Liver (tissue), 9 donors: ENCODE measurements around the gene ASAP2. TPM values are rescaled to one million over a fixed set of nuclear protein-coding genes. Genes with fewer than 3 reads are reported as not detected.

Source experiments
- DNase-seq: peaks from one replicate; pipeline ENCODE4 v3.0.0-alpha.2; 2017; ENCODE audit warnings: low spot score
- H3K27ac ChIP-seq, 2 donors: one replicate each; pipeline ENCODE4 v1.7.0; 2013; ENCODE audit warnings: inconsistent platforms in 2 of 2, low read length in 2 of 2, control low read depth in 1 of 2, low read depth in 1 of 2, mild to moderate bottlenecking in 1 of 2
- H3K27me3 ChIP-seq, 4 donors: one replicate each; pipeline versions ENCODE4 v1.6.1 to v1.7.0; 2013; ENCODE audit warnings: low read length in 3 of 4, inconsistent platforms in 1 of 4, mild to moderate bottlenecking in 1 of 4, moderate library complexity in 1 of 4; ENCODE audit not compliant: control insufficient read depth in 4 of 4, insufficient read depth in 4 of 4
- H3K36me3 ChIP-seq, 4 donors: one replicate each; pipeline versions ENCODE4 v1.6.1 to v1.7.0; 2013; ENCODE audit warnings: low read length in 3 of 4, mild to moderate bottlenecking in 3 of 4, low read depth in 1 of 4, moderate library complexity in 1 of 4; ENCODE audit not compliant: control insufficient read depth in 4 of 4, insufficient read depth in 3 of 4
- H3K4me1 ChIP-seq, 4 donors: one replicate each; pipeline versions ENCODE4 v1.6.1 to v1.7.0; 2013; ENCODE audit warnings: low read length in 3 of 4, mild to moderate bottlenecking in 3 of 4, moderate library complexity in 1 of 4; ENCODE audit not compliant: control insufficient read depth in 4 of 4, insufficient read depth in 4 of 4
- H3K4me3 ChIP-seq, 3 donors: one replicate each; pipeline versions ENCODE4 v1.6.1 to v1.7.0; 2013; ENCODE audit warnings: low read length in 3 of 3, control low read depth in 1 of 3, low read depth in 1 of 3, mild to moderate bottlenecking in 1 of 3
- H3K9ac ChIP-seq, 2 donors: one replicate each; pipeline ENCODE4 v1.7.0; 2013; ENCODE audit warnings: low read length in 2 of 2, mild to moderate bottlenecking in 2 of 2, moderate library complexity in 2 of 2, control low read depth in 1 of 2, low read depth in 1 of 2
- H3K9me3 ChIP-seq, 4 donors: one replicate each; pipeline versions ENCODE4 v1.6.1 to v1.7.0; 2013; ENCODE audit warnings: low read length in 3 of 4; ENCODE audit not compliant: control insufficient read depth in 4 of 4
- ATF3 ChIP-seq: IDR thresholded peaks from 2 replicates; pipeline ENCODE4 v1.6.1; 2016; ENCODE audit warnings: antibody characterized with exemption
- CTCF ChIP-seq: fragments of 150-350 bp; IDR thresholded peaks from 2 replicates; pipeline ENCODE4 v1.5.1; 2017; ENCODE audit warnings: improper control_type of control experiment, low read depth, low read length; ENCODE audit not compliant: missing input control
- EGR1 ChIP-seq, 2 donors: IDR thresholded peaks; 2 replicates each; pipeline ENCODE4 v1.6.1; 2016 to 2018; ENCODE audit warnings: antibody characterized with exemption in 2 of 2, low read depth in 2 of 2
- JUND ChIP-seq, 2 donors: IDR thresholded peaks; 2 replicates each; pipeline ENCODE4 v1.6.1; 2016; ENCODE audit warnings: antibody characterized with exemption in 2 of 2
- RAD21 ChIP-seq, 2 donors: IDR thresholded peaks; 2 replicates each; pipeline ENCODE4 v1.6.1; 2016; ENCODE audit warnings: antibody characterized with exemption in 2 of 2, mild to moderate bottlenecking in 2 of 2
- REST ChIP-seq: IDR thresholded peaks from 2 replicates; pipeline ENCODE4 v1.6.1; 2016; ENCODE audit warnings: antibody characterized with exemption, mild to moderate bottlenecking
- SP1 ChIP-seq: IDR thresholded peaks from 2 replicates; pipeline ENCODE4 v1.6.1; 2018; ENCODE audit warnings: antibody characterized with exemption, mild to moderate bottlenecking
- ZBTB33 ChIP-seq: IDR thresholded peaks from 2 replicates; pipeline ENCODE4 v1.6.1; 2016; ENCODE audit warnings: antibody characterized with exemption
- WGBS: extraction: QIAGEN DNeasy Blood & Tissue Kit; methylation state at CpG from one replicate; pipeline ENCODE4 v1.1.7; 2013; 5-methylcytosine and 5-hydroxymethylcytosine counted together
- polyA plus RNA-seq, 2 donors: library from polyadenylated mRNA; stranded (reverse) in 1 of 2; unstranded in 1 of 2; fragments of 200-250 nt in 1 of 2; fragments of >200 nt in 1 of 2; fragmentation: Nextera tagmentation in 1 of 2; extraction: Ambion mirVana in 1 of 2; gene quantifications; one replicate each; pipeline versions ENCODE4 v1.2.1 to v1.2.3, GENCODE V29; 2013 to 2015
- total RNA-seq, 2 donors: library from RNA; depleted of rRNA; stranded (reverse); fragments of >200 nt; gene quantifications; one replicate each; pipeline ENCODE4 v1.2.3, GENCODE V29; 2014
- donor health status: healthy.
- donor health status: healthy.
- donor health status: healthy.
- donor health status: healthy.
- donor health status: healthy.

The ASAP2 gene
- total and polyA plus RNA-seq, 4 donors: 0.36 to 5.9 (median 2.6) TPM

- Histone ChIP-seq H3K4me3 (no peak overlapping the region), H3K27ac (no peak overlapping the region), H3K27me3 (no peaks in the 10 kb centered on the region), H3K9me3 (no peaks in the 10 kb centered on the region), H3K36me3 (no peaks in the 10 kb centered on the region), H3K9ac (no peak overlapping the region), H3K4me1 (no peaks in the 10 kb centered on the region)
- 92% methylated on average over 12 of the region's 12 CpGs for WGBS
- TF ChIP-seq RAD21 (IDR thresholded peaks at IDR 0.05): no peak
- no peak for TF ChIP-seq CTCF
- TF ChIP-seq EGR1 (IDR thresholded peaks at IDR 0.05; ENCODE audit: low read depth in 2 of 2): no peak
- DNase-seq: no peak
Measured at GRCh38 chr2:9286554-9287399, 80.2 kb downstream of the ASAP2 start.

- Histone ChIP-seq H3K27ac (no peak overlapping the region), H3K9me3 (no peaks in the 10 kb centered on the region), H3K36me3 (no peaks in the 10 kb centered on the region), H3K9ac (no peak overlapping the region), H3K27me3 (no peaks in the 10 kb centered on the region), H3K4me3 (no peak overlapping the region), H3K4me1 (no peaks in the 10 kb centered on the region)
- DNase-seq: no peak
- no peak for TF ChIP-seq SP1
- TF ChIP-seq CTCF: no peak
- no peak for TF ChIP-seq ATF3
- TF ChIP-seq ZBTB33: no peak
- TF ChIP-seq RAD21 (IDR thresholded peaks at IDR 0.05): no peak
- no peak for TF ChIP-seq REST
- TF ChIP-seq JUND (IDR thresholded peaks at IDR 0.05): no peak
- WGBS: 94% methylated on average over 15 of the region's 15 CpGs
Measured at GRCh38 chr2:9287400-9288045, 80.9 kb downstream of the ASAP2 start.
